H9 (cell line): ENCODE results near the gene ZNF652. TPM values are rescaled to one million over a fixed set of nuclear protein-coding genes. Genes with fewer than 3 reads are reported as not detected.

Experiments used
- DNase-seq: peaks from one replicate; pipeline ENCODE4 v3.0.0-alpha.2; 2017
- H2AFZ ChIP-seq: one replicate; pipeline ENCODE4 v1.6.1; 2013; ENCODE audit warnings: mild to moderate bottlenecking, low read length, control low read depth, moderate library complexity
- H2AK5ac ChIP-seq: 2 replicates; pipeline ENCODE4 v1.6.1; 2013; ENCODE audit warnings: low read length, control low read depth, mixed read lengths; ENCODE audit not compliant: insufficient read length
- H2BK120ac ChIP-seq: one replicate; pipeline ENCODE4 v1.6.1; 2013; ENCODE audit warnings: low read depth, mild to moderate bottlenecking, low read length, control low read depth, inconsistent platforms; ENCODE audit not compliant: poor library complexity, severe bottlenecking
- H2BK12ac ChIP-seq: 2 replicates; pipeline ENCODE4 v1.6.1; 2013; ENCODE audit warnings: low read length, control low read depth, mixed read lengths, low read depth; ENCODE audit not compliant: insufficient read length
- H2BK15ac ChIP-seq: 2 replicates; pipeline ENCODE4 v1.6.1; 2013; ENCODE audit warnings: low read depth, low read length, control low read depth
- H2BK20ac ChIP-seq: one replicate; pipeline ENCODE4 v1.6.1; 2013; ENCODE audit warnings: low read depth, mild to moderate bottlenecking, low read length, control low read depth, inconsistent platforms; ENCODE audit not compliant: poor library complexity, severe bottlenecking
- H2BK5ac ChIP-seq: 2 replicates; pipeline ENCODE4 v1.6.1; 2013; ENCODE audit warnings: low read length, control low read depth, mixed read lengths; ENCODE audit not compliant: insufficient read length
- H3K14ac ChIP-seq: 2 replicates; pipeline ENCODE4 v1.6.1; 2013; ENCODE audit warnings: low read length, control low read depth; ENCODE audit not compliant: insufficient read depth
- H3K18ac ChIP-seq: 2 replicates; pipeline ENCODE4 v1.6.1; 2013; ENCODE audit warnings: low read depth, mild to moderate bottlenecking, mixed read lengths, low read length, control low read depth; ENCODE audit not compliant: insufficient read length
- H3K23ac ChIP-seq: 2 replicates; pipeline ENCODE4 v1.6.1; 2013; ENCODE audit warnings: low read length, control low read depth, mixed read lengths, low read depth; ENCODE audit not compliant: insufficient read length
- H3K23me2 ChIP-seq: 2 replicates; pipeline ENCODE4 v1.6.1; 2013; ENCODE audit warnings: low read depth, mild to moderate bottlenecking, mixed read lengths, low read length, control low read depth; ENCODE audit not compliant: insufficient read length, poor library complexity, severe bottlenecking
- H3K27ac ChIP-seq: 2 replicates; pipeline ENCODE4 v1.5.1; 2013; ENCODE audit warnings: low read length, control low read depth, mixed read lengths, low read depth; ENCODE audit not compliant: insufficient read length
- H3K27me3 ChIP-seq: 2 replicates; pipeline ENCODE4 v1.6.1; 2013; ENCODE audit warnings: low read length, control low read depth, inconsistent platforms; ENCODE audit not compliant: insufficient read depth
- H3K4ac ChIP-seq: 2 replicates; pipeline ENCODE4 v1.6.1; 2013; ENCODE audit warnings: low read depth, mild to moderate bottlenecking, control low read depth, inconsistent platforms, low read length, moderate library complexity
- H3K4me1 ChIP-seq: 2 replicates; pipeline ENCODE4 v1.6.1; 2013; ENCODE audit warnings: low read length, control low read depth, inconsistent platforms; ENCODE audit not compliant: insufficient read depth
- H3K4me2 ChIP-seq: 2 replicates; pipeline ENCODE4 v1.6.1; 2013; ENCODE audit warnings: low read length, control low read depth, mixed read lengths; ENCODE audit not compliant: insufficient read length, insufficient read depth
- H3K56ac ChIP-seq: 2 replicates; pipeline ENCODE4 v1.6.1; 2013; ENCODE audit warnings: low read depth, mild to moderate bottlenecking, mixed read lengths, low read length, control low read depth; ENCODE audit not compliant: insufficient read length
- H3K79me1 ChIP-seq: 2 replicates; pipeline ENCODE4 v1.6.1; 2013; ENCODE audit warnings: low read depth, mild to moderate bottlenecking, moderate library complexity, low read length, control low read depth, inconsistent platforms; ENCODE audit not compliant: insufficient read depth, poor library complexity, severe bottlenecking
- H3K79me2 ChIP-seq: 2 replicates; pipeline ENCODE4 v1.6.1; 2013; ENCODE audit warnings: low read length, control low read depth, inconsistent platforms; ENCODE audit not compliant: insufficient read depth
- H3K9ac ChIP-seq: 2 replicates; pipeline ENCODE4 v1.6.1; 2013; ENCODE audit warnings: low read length, control low read depth, mixed read lengths; ENCODE audit not compliant: insufficient read length; ENCODE audit errors: extremely low read depth
- H3K9me3 ChIP-seq: one replicate; pipeline ENCODE4 v1.6.1; 2013; ENCODE audit warnings: low read depth, low read length, inconsistent platforms; ENCODE audit not compliant: control insufficient read depth
- H3T11ph ChIP-seq: one replicate; pipeline ENCODE4 v1.6.1; 2013; ENCODE audit warnings: mild to moderate bottlenecking, low read length, control low read depth, inconsistent platforms
- H4K20me1 ChIP-seq: one replicate; pipeline ENCODE4 v1.6.1; 2013; ENCODE audit not compliant: control insufficient read depth, insufficient read length, insufficient read depth
- H4K5ac ChIP-seq: 2 replicates; pipeline ENCODE4 v1.6.1; 2013; ENCODE audit warnings: low read depth, mild to moderate bottlenecking, mixed read lengths, low read length, control low read depth; ENCODE audit not compliant: insufficient read length
- H4K8ac ChIP-seq: replicated peaks from 2 replicates; pipeline ENCODE4 v1.6.1; 2013; ENCODE audit warnings: low read length, control low read depth, mixed read lengths, low read depth; ENCODE audit not compliant: insufficient read length
- H4K91ac ChIP-seq: 2 replicates; pipeline ENCODE4 v1.6.1; 2013; ENCODE audit warnings: low read depth, mild to moderate bottlenecking, moderate library complexity, mixed read lengths, low read length, control low read depth; ENCODE audit not compliant: insufficient read length
- H3K27ac Mint-ChIP-seq, 3 experiments: 2 replicates in 2 of 3; 3 replicates in 1 of 3; pipeline ENCODE4 v1.8.0; 2020 to 2021; ENCODE audit warnings: mixed read lengths in 3 of 3, mild to moderate bottlenecking in 1 of 3, moderate library complexity in 1 of 3
- H3K27me3 Mint-ChIP-seq: 2 replicates; pipeline ENCODE4 v1.8.0; 2021; ENCODE audit warnings: low read depth, mild to moderate bottlenecking, moderate library complexity, mixed read lengths
- H3K36me3 Mint-ChIP-seq, 3 experiments: 2 replicates in 2 of 3; 3 replicates in 1 of 3; pipeline ENCODE4 v1.8.0; 2020 to 2021; ENCODE audit warnings: low read depth in 3 of 3, mixed read lengths in 3 of 3; ENCODE audit not compliant: insufficient read depth in 1 of 3
- H3K4me1 Mint-ChIP-seq, 2 experiments: 2 replicates each; pipeline ENCODE4 v1.8.0; 2020; ENCODE audit warnings: mixed read lengths in 2 of 2
- H3K4me3 Mint-ChIP-seq, 2 experiments: 2 replicates in 1 of 2; 3 replicates in 1 of 2; pipeline ENCODE4 v1.8.0; 2020 to 2021; ENCODE audit warnings: mild to moderate bottlenecking in 2 of 2, mixed read lengths in 2 of 2, moderate library complexity in 1 of 2
- H3K9me3 Mint-ChIP-seq, 2 experiments: 2 replicates in 1 of 2; 3 replicates in 1 of 2; pipeline ENCODE4 v1.8.0; 2020; ENCODE audit warnings: mild to moderate bottlenecking in 2 of 2, mixed read lengths in 2 of 2, moderate library complexity in 1 of 2
- CTCF ChIP-seq: fragments of 200-600 bp; sonication (generic); conservative IDR thresholded peaks from 3 replicates; pipeline ENCODE4 v1.8.0; 2021; ENCODE audit warnings: antibody characterized with exemption, mild to moderate bottlenecking
- WGBS: extraction: QIAGEN DNeasy Blood & Tissue Kit; methylation state at CpG from one replicate; pipeline ENCODE4 v1.1.7; 2013; ENCODE audit warnings: missing lambda C conversion rate, low lambda C conversion rate, mixed read lengths; ENCODE audit not compliant: insufficient read length; ENCODE audit errors: extremely low coverage; 5-methylcytosine and 5-hydroxymethylcytosine counted together
- total RNA-seq: library from RNA; stranded (reverse); gene quantifications from 2 replicates; pipeline ENCODE4 v1.2.1, GENCODE V29; 2021

ZNF652 gene
- total RNA-seq, 1 experiment from 2014 or later = 33.6 TPM

- no peak overlapping the region for H4K5ac ChIP-seq
- no peaks in the 10 kb centered on the region for H3K9me3 Mint-ChIP-seq
- no peaks in the 10 kb centered on the region for H4K20me1 ChIP-seq
- peaks cover 12% of the 10 kb centered on the region for H3K4me1 ChIP-seq
- no peak overlapping the region for H3K4me2 ChIP-seq
- no peaks in the 10 kb centered on the region for H3K27me3 ChIP-seq
- no peak overlapping the region for H3K4ac ChIP-seq
- H2AFZ ChIP-seq = no peak overlapping the region
- no peak overlapping the region for H2BK15ac ChIP-seq
- no peak overlapping the region for H2AK5ac ChIP-seq
- H4K8ac ChIP-seq = no peak overlapping the region
- no peak overlapping the region for H2BK12ac ChIP-seq
- no peak overlapping the region for H3T11ph ChIP-seq
- H3K56ac ChIP-seq = no peak overlapping the region
- no peak for TF ChIP-seq CTCF
- no peak overlapping the region for H2BK20ac ChIP-seq
- H3K23ac ChIP-seq = no peak overlapping the region
- H3K79me2 ChIP-seq = no peaks in the 10 kb centered on the region
- H2BK120ac ChIP-seq = no peak overlapping the region
- H3K36me3 Mint-ChIP-seq = no peaks in the 10 kb centered on the region
- peaks cover 2% of the 10 kb centered on the region for H3K23me2 ChIP-seq
- no peak overlapping the region for H3K4me3 Mint-ChIP-seq
- WGBS = no CpG with 5 or more reads among the region's 7 CpGs
- H4K91ac ChIP-seq = no peak overlapping the region
- H3K79me1 ChIP-seq = no peaks in the 10 kb centered on the region
- H3K18ac ChIP-seq = no peak overlapping the region
- H3K27ac Mint-ChIP-seq = peak overlapping the region in 2 of 3 experiments; percentile 29 to 42; a peak in 3 of 7 replicates
- H3K4me1 Mint-ChIP-seq = peaks cover 37 to 57% of the 10 kb centered on the region in 2 experiments
- H3K9me3 ChIP-seq = no peaks in the 10 kb centered on the region
- H3K9ac ChIP-seq = no peak overlapping the region
- H3K27me3 Mint-ChIP-seq = no peaks in the 10 kb centered on the region
- H2BK5ac ChIP-seq = no peak overlapping the region
- H3K27ac ChIP-seq = no peak overlapping the region
- no peak overlapping the region for H3K14ac ChIP-seq
- no peak for DNase-seq
Observed at GRCh38 chr17:49372425-49372824, 10.4 kb upstream of the ZNF652 start.
